Amniotic epithelial cell (primary cell): ENCODE data around the gene A1BG.
"Not testable (repeated sequence)": the region's sequence is repeated elsewhere in the genome, so short reads cannot be mapped to it uniquely, and the experiment has no call there.

Experiments
- DNase-seq: peaks from one replicate; pipeline ENCODE4 v3.0.0-alpha.2; 2010; ENCODE audit warnings: low read depth

The A1BG gene

DNA sequence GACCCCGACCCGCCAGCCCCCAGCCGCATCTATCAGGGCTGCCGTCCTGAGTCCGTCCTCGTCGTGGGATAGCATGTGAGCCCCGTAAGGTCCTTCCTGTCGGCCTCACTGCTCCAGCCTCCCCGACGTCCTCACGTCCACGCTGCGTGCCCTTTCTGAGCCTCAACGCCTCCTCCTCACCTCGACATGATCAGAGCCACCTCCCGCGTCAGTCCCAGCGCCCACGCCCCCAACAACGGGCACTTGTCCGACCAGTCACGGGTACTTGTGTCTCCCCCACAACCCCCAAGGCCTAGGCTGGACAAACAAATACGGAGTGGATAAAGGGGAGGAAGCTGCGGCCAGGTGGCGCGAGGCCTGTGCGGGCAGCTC, 8.6 kb upstream of the A1BG start:
- DNase-seq: no peak

DNA sequence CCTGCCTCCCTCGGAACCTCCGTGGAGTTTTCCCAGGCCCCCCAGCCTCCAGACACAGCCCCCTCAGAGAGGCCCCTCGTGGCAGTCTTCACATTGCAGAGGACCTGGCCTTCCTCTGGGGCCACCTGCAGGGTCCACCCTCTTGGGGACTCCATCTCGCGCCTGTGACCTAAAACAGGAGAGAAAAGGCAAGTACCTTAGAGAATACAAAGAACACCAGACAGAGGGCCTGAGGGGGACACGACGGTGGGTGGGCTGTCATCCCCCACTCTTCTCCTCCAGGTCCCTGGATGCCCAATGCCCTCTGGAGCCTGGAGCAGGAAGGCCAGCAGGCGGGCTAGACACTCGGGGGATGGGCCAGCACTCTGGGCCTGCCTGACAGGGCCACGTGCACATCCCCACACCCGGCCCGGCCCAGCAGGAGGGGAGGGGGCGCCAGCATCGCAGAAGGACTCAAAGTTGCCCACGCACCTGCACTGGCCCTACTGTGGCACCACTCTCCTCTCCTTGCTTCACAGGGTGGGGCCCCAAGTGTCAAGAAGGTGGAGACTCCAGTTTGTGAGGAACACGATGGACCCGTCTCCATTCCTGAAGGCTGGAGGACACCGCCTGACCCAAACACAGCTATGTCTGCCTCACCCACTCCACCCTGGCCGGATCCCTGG, 4.3 kb upstream of the A1BG start:
- DNase-seq: no peak

DNA sequence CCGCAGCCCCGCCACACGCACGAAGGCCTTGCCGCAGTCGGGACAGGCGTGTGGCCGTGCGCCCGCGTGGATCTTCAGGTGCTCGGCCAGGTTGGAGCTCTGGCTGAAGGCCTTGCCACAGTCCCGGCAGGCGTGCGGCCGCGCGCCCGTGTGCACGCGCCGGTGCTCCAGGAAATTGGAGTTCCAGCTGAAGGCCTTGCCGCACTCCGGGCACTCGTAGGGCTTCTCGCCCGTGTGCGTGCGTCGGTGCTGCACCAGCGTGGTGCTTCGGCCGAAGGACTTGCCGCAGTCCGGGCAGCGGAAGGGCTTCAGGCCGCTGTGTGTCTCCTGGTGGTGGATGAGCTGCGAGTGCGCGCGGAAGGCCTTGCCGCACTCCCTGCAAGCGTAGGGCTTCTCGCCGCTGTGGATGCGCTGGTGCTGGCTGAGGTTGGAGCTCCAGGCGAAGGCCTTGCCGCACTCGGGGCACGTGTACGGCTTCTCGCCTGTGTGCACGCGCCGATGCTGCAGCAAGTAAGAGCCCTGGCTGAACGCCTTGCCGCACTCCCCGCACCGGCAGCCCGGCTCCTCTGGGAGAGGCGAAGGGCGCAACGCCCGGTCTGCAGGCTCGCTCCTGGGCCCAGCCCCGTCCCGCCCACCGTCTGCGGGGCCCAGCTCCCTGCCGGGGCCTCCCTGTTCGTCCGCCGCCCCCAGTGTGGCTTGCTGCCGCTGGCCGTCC, 3.6 kb upstream of the A1BG start:
- peak; percentile 16 for DNase-seq

DNA sequence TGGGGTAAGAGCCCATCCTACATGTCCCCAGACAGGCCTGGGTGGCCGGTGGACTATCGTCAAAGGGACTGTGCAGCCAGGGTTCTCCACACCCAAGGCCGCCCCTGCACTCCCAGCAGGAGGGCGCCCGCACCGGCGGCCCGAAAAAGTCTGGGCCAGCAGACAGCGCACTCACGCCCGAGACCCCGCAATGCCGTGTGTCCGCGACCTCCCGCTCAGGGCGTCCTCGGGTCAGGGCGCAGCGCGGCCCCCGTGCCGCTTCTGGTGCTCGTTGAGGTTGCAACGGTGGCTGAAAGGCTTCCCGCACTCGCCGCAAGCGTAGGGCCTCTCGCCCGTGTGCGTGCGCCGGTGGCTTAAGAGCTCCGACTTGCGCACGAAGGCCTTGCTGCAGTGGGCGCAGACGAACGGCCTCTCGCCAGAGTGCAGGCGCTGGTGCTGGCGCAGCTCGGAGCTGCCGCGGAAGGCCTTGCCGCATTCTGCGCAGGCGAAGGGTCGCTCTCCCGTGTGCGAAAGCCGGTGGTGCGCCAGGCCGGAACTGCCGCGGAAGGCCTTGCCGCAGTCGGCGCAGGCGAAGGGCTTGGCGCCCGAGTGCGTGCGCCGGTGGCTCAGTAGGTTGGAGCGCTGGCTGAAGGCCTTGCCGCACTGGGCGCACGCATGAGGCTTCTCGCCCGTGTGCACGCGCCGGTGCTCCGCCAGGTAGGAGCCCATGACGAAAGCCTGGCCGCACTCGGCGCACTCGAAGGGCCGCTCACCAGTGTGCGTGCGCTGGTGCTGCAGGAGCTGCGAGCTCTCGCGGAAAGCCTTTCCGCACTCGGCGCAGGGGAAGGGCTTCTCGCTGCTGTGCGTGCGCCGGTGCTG, 2.8 kb upstream of the A1BG start:
- peak; percentile 21 for DNase-seq

DNA sequence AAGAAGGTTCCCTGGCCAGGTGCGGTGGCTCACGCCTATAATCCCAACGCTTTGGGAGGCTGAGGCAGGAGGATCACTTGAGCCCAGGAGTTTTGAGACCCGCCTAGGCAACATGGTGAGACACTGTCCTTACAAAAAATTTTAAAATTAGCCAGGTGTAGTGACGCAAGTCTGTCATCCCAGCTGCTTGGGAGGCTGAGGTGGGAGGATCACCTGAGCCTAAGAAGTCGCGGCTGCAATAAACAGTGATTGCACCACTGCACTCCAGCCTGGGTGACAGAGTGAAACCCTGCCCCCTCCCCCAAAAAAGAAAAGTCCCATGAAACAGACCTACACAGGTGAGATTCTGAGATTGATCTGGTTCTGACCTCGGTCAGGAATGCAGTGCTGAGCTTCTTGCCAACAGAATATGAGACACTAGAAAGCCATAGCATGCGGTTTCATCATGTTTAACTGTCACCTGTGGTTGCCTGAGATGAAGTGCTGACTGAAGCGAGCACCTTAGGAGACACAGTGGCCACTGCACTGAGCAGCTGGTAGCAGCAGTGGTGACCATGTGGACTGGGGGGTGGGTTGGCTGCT, 2.0 kb upstream of the A1BG start:
- no peak for DNase-seq

DNA sequence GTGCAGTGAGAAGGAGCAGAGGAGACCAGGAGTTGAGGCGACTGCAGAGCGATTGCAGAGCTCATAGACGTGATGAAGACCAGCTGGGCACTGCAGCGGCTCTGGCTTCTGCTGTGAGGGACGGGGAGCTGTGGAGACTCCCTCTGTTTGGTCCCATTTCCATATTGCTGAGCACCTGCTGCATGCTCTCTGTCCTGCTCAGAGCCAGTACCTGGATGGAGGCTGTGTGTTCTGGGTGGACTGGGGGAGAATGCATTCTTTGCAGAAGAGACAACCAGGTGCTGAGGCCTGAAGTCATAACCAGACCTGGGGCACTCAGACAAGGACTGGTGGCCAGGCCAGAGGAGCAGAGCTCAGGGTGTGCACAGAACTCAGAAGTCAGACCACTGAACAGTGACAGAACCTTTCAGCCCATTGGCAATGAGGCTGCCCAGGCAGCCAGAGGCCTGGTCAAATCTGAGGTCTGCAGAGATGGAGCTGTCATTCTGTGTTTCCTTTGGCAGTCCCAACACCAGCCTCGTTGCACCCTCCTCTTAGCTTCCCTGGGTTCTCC, 1.3 kb upstream of the A1BG start:
- DNase-seq: no peak

DNA sequence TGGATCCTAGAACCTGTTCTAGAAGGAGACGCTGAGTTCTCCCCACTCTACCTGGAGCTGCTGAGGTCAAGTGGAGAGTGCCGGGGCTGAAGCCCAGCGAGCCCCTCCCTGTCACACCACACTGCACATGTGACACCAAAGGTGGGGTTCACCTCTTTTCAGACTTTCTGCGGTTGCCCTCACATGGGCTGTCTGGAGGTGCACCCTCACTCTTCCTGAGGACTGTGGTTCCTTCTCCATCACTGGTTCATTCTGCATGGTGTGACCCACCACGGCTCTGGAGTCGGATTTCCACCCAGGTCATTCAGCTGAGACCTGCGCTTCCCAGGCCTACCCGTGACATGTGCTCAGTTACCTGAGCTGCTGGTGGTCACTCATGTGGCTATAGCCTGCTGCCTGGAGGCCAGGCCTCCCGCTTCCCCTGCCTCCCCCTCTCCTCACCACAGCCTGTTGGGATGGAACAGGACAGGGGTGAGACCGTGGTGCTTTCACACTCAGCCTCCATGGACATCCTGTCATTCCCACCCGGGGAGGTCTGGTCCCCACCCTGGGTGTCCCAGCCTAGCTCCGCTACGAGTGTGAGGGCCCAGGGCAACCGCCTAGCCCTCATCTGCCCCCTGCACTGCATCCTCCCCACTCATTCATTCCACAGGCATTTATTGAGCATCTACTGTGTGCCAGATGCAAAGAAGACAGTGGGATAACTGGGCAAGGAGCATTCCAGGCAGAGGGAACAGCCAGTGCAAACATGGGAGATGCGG, 605 bp upstream of the A1BG start:
- DNase-seq: no peak

DNA sequence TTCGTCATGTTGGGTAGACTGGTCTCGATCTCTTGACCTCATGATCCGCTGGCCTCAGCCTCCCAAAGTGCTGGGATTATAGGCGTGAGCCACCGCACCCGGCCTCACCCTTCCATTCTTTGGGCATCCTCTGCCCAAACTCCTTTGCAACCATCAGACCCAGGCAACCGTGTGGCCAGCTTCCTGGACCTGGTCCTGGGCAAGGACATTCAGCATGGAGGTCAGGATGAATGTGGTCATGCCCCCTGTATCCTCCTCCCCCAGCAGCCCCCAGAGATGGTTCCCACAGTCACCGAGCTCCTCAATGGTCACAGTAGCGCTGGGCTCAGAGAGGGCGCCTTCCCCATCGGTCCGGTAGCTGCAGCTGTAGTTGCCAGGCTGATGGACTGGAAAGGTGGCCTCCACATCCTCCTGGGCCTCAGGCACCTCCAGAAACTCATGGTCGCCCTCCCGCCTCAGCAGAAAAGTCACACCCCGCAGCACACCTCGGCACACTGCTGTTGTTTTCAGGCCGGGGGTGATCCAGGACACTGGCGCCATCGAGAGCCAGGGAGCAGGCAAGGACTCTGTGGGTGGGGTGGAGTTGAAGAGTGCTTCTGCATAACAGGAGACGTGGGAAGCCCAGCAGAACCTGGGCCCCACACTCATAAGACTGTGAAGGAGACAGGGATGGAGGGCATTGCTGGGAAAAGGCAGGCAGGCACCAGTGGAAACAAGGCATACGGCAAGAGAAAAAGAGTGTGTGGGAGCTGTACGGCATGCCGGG, 1.1 kb downstream of the A1BG start:
- no peak for DNase-seq

DNA sequence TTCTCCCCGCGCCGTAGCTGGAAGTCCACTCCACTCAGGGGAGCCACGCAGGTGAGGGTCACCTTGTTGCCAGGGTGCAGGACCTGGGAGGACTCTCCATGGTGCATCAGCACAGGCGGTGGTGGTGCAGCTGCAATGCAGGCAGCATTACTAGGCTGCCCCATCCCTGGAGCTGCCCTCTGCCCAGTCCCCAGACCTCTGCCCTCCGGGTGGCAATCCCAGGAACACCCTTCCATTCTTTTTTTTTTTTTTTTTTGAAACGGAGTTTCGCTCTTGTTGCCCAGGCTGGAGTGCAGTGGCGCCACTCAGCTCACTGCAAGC, 1.8 kb downstream of the A1BG start:
- no peak for DNase-seq

DNA sequence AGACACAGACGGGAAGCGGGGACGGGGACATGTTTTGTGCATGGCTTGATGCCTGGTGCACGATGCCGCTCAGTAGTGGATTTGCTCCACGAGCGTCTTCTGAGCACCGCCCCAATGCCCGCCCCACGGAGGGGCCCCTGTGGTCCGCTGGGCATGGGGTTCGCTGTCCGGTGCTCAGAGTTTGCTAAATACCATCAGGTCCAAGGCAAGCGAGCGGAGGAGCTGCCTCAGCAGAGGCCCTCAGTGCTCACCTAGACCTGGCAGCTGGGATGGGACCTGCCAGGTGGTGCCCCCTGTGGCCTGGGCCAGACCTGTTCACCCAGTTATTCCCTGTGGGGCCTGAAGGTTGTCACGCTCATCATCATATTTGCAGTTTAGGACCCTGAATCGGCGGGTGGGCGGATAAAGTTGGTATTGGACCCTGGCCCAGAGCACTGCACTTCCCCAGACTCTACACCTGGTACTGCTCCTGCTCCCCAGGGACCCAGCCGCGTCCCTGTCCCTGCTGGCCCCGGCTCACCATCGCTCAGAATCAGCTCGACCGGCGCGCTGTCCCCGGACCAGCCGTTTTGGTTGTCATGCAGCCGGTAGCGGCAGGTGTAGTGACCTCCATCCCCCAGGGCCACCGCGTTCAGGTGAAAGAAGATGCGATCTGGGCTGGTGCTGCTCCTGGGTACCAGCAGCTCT, 2.3 kb downstream of the A1BG start:
- DNase-seq: no peak

DNA sequence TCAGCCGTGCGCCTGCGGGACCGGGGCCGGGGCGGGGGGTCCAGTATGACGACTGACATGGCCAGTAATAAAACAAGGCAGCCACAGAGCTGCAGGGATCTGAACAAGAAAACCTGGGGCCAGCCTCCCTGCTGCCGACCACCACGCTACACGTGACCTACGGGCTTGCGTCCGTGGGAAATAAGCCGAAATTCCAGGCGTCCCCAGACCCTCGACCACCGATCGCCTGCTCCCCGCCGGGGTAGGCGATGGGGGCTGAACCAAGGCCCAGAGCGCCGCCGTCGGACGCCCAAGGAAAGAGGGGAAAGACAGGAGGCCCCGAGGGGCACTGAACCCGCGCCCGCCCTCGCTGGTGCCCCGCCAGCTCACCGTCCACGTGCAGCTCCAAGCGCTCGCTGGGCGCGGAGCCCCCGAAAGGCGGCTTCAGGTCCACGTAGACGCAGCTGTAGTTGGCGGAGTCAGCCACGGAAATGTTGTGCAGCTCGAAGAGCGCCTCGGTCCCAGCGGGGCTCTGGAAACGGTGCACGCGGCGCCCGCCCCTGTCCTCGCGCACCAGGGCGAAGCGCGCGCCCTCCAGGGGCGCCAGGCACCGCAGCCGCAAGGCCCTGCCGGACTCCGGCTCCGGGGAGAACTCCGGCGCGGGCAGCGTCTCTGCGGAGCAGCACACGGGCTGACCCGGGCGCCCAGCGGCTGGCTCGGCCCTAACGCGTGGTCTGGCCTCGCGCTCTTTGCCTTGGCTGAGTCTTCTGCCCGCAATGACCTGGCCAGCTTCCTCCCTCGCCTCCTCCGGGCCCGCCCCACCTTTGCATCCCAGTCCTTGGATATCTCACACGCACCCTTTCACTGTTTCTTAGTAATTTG, 3.1 kb downstream of the A1BG start:
- peak; percentile 13 for DNase-seq

DNA sequence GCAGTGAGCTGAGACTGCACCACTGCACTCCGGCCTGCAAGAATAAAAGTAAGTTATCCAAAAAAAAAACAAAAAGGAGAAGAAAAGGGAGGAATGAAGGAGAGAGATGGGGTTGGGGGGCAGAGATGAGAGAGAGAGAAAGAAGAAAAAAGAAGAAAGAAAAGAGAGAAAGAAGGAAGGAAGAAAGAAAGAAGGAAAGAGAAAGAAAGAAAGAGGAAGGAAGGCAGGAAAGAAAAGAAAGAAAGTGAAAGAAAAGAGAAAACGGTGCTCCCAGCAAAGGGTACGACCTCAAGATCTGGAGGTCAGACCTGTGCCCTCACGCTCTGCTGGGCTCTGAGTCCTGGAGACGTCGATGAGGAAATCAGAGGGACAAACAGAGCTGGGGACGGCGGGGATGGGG, 3.7 kb downstream of the A1BG start:
- no peak for DNase-seq

DNA sequence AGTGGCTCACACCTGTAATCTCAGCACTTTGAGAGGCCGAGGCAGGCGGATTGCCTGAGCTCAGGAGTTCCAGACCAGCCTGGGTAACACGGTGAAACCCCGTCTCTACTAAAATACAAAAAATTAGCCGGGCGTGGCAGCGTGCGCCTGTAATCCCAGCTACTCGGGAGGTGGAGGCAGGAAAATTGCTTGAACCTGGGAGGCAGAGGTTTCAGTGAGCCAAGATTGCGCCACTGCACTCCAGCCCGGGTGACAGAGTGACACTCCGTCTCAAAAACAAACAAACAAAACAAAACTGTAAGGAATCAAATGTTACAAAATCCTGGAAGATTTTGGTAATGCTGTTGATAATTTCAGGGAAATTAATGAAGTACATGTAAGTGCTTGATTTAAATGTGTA, 5.2 kb downstream of the A1BG start:
- not testable (repeated sequence) for DNase-seq

DNA sequence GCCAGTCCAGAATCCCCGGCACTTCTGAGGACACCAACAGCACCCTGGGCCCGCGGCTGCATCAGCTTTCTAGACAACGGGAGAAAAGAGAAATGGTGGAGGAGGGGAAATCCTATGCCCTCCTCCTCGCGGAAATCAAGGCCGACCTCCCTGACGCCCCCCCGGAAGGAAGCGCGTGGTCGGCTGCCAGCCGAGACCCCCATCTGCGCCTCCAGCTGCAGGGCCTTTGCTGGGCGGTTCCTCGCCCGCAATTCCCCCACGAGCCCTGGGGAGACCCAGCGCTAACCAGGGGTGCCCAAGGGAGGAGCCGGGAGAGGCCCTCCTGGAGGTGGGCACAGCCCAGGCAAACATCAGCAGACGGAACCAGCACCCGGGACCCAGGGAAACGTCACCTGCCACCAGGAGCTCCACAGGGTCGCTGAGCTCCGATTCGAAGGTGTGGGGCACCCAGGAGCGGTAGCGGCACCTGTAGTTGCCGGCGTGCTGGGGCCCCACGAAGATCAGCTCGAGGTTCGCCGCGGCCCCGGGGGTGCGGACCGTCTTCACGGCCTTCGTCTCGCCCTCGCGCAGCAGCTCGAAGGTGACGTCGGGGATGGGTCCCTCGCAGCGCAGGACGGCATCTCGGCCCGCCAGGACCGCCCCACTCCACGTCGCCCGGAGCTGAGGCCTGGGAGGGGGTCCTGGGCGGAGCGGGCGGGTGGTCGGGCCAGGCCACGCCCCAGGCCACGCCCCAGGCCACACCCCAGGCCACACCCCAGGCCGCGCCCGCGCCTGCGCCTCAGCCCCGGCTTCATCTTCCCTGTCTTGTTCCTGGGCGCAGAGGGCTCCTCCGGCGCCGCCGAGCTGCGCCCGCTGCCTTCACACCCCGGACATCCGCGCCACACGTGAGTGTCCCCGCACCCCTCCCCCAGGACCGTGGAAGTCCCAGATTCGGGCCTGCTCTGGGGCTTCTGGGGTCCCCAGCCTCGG, 6.0 kb downstream of the A1BG start:
- peak; percentile 36 for DNase-seq

DNA sequence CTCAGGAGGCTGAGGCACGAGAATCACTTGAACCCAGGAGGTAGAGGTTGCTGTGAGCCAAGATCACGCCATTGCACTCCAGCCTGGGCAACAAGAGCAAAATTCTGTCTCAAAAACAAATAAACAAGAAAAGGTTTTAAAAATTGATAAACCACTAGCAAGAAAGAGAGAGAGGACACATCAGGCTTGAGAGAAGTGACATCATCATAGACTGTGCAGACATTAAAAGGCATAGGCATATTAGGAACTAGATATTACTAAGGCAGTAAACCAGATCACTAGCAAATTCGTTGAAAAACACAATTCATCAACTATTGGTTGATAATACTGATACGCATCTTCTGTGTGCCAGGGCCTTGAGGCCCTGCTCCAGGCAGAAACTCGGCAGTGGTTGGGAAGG, 7.7 kb downstream of the A1BG start:
- no peak for DNase-seq

DNA sequence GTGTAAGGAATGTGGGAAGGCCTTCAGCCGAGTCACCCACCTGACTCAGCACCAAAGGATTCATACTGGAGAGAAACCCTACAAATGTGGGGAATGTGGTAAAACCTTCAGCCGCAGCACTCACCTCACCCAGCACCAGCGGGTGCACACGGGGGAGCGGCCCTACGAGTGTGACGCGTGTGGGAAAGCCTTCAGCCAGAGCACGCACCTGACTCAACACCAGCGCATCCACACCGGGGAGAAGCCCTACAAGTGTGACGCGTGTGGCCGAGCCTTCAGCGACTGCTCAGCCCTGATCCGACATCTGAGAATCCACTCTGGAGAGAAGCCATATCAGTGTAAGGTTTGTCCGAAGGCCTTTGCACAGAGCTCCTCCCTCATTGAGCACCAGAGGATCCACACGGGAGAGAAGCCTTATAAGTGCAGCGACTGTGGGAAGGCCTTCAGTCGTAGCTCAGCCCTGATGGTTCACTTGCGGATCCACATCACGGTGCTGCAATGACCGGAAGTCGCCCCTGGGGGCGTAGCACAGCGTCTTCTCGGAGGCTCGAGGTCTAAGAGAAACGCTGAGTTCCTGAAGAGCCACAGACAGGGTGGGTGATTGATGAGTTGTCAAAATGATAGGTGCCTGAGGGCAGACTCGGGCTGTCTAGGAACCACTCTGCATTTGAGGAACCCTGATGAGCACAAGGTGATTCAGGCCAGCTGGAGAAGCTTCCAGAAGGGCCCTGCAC, 14.3 kb downstream of the A1BG start:
- DNase-seq: no peak

DNA sequence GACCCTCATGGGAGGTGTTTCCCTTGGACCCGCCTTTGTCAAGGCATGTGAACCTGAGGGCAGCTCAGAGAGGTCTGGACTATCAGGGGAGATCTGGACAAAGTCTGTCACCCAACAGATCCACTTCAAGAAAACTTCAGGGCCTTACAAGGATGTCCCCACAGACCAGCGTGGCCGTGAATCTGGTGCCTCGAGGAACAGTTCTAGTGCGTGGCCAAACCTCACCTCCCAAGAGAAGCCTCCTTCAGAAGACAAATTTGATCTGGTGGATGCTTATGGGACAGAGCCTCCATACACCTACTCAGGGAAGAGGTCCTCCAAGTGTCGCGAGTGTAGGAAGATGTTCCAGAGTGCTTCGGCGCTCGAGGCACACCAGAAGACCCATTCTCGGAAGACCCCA, 15.0 kb downstream of the A1BG start:
- DNase-seq: no peak

DNA sequence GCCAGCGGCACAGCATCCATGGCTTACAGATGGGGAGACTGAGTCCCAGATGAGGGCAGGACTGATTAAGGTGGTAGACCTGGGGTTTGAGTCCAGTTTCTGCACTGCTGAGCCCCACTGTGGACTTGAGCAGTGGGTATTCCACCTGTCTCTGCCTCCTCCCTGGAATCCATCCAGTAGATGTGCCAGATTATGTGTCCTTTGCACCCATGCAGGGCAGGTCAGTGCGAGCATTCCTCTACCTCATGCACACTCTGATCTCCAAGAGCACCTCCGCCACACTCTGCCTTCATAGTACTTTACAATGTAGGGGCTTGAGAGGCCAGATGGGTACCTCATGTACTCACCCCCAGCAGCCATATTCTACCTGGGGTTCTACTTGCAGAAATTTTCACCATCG, 16.5 kb downstream of the A1BG start:
- DNase-seq: no peak
